H7 (cell line): ENCODE results near the gene CDC42BPA. TPM values are rescaled to one million over a fixed set of nuclear protein-coding genes. Genes with fewer than 3 reads are reported as not detected.
"Not testable (repeated sequence)": the region's sequence is repeated elsewhere in the genome, so short reads cannot be mapped to it uniquely, and the experiment has no call there.

ENCODE experiments used
- DNase-seq: peaks from one replicate; pipeline ENCODE4 v3.0.0; 2012
- H3K27me3 ChIP-seq: 2 replicates; pipeline ENCODE4 v1.6.0; 2011; ENCODE audit warnings: mild to moderate bottlenecking, low read length; ENCODE audit not compliant: control insufficient read depth, insufficient read depth
- H3K36me3 ChIP-seq: replicated peaks from 2 replicates; pipeline ENCODE4 v1.5.1; 2011; ENCODE audit warnings: low read length; ENCODE audit not compliant: control insufficient read depth, insufficient read depth
- H3K4me3 ChIP-seq: 2 replicates; pipeline ENCODE4 v1.5.1; 2011; ENCODE audit warnings: low read depth, mild to moderate bottlenecking, control low read depth, low read length, moderate library complexity; ENCODE audit not compliant: insufficient read depth
- total RNA-seq: library from RNA; depleted of rRNA; stranded (reverse); fragments of >200 nt; shearing (Covaris generic); gene quantifications from 2 replicates; pipeline ENCODE4 v1.2.3, GENCODE V29; 2014

CDC42BPA gene
- total RNA-seq, 1 experiment from 2014 or later: 26.1 TPM

GRCh38 chr1:227002531-227003049 is 315.7 kb downstream of the CDC42BPA start:
- Histone ChIP-seq H3K36me3 (peaks cover 3% of the 10 kb centered on the region), H3K4me3 (no peak overlapping the region), H3K27me3 (no peaks in the 10 kb centered on the region)
- no peak for DNase-seq

GRCh38 chr1:226999579-226999978 is 318.7 kb downstream of the CDC42BPA start:
- H3K27me3 ChIP-seq, DNase-seq, H3K36me3 ChIP-seq, H3K4me3 ChIP-seq: not testable (repeated sequence)

- H3K27me3 ChIP-seq: no peaks in the 10 kb centered on the region
- H3K4me3 ChIP-seq: no peak overlapping the region
- H3K36me3 ChIP-seq: no peaks in the 10 kb centered on the region; the same call in none of the 2 replicates
- DNase-seq: peak; percentile 50
Measured at GRCh38 chr1:226995365-226996332, 322.6 kb downstream of the CDC42BPA start.

GRCh38 chr1:226994586-226995364 is 323.5 kb downstream of the CDC42BPA start:
- no peak overlapping the region for H3K4me3 ChIP-seq
- H3K27me3 ChIP-seq: no peaks in the 10 kb centered on the region
- no peaks in the 10 kb centered on the region; the same call in none of the 2 replicates for H3K36me3 ChIP-seq
- DNase-seq: peak; percentile 32

- no peaks in the 10 kb centered on the region for H3K27me3 ChIP-seq
Measured at GRCh38 chr1:226993814-226994585, 324.3 kb downstream of the CDC42BPA start.

GRCh38 chr1:226991920-226992319 is 326.4 kb downstream of the CDC42BPA start:
- Histone ChIP-seq H3K36me3 (peaks cover 2% of the 10 kb centered on the region), H3K4me3 (no peak overlapping the region), H3K27me3 (no peaks in the 10 kb centered on the region)
- DNase-seq: no peak

More at GRCh38 chr1:226993814-226994585, 324.3 kb downstream of the CDC42BPA start:
- peak; percentile 49 for DNase-seq
- Histone ChIP-seq H3K36me3 (no peaks in the 10 kb centered on the region; the same call in none of the 2 replicates), H3K4me3 (no peak overlapping the region)

GRCh38 chr1:226990133-226990716 is 328.1 kb downstream of the CDC42BPA start:
- peak; percentile 22 for DNase-seq
- Histone ChIP-seq H3K4me3 (no peak overlapping the region), H3K27me3 (no peaks in the 10 kb centered on the region), H3K36me3 (peaks cover 2% of the 10 kb centered on the region)

GRCh38 chr1:226989085-226989920 is 329.0 kb downstream of the CDC42BPA start:
- no peaks in the 10 kb centered on the region for H3K27me3 ChIP-seq
- no peak overlapping the region for H3K4me3 ChIP-seq
- DNase-seq: peak; percentile 12
- H3K36me3 ChIP-seq: peaks cover 2% of the 10 kb centered on the region

GRCh38 chr1:226988334-226988666 is 330.0 kb downstream of the CDC42BPA start:
- Histone ChIP-seq H3K4me3 (no peak overlapping the region), H3K36me3 (peaks cover 2% of the 10 kb centered on the region), H3K27me3 (no peaks in the 10 kb centered on the region)
- peak; percentile 76 for DNase-seq

GRCh38 chr1:226987623-226988333 is 330.5 kb downstream of the CDC42BPA start:
- H3K27me3 ChIP-seq: no peaks in the 10 kb centered on the region
- no peak overlapping the region for H3K4me3 ChIP-seq
- H3K36me3 ChIP-seq: peaks cover 2% of the 10 kb centered on the region
- peak; percentile 35 for DNase-seq

- Histone ChIP-seq H3K4me3 (no peak overlapping the region), H3K27me3 (no peaks in the 10 kb centered on the region), H3K36me3 (peaks cover 2% of the 10 kb centered on the region)
- DNase-seq: peak; percentile 28
Measured at GRCh38 chr1:226987179-226987536, 331.1 kb downstream of the CDC42BPA start.

- H3K27me3 ChIP-seq: no peaks in the 10 kb centered on the region
- peak; percentile 51 for DNase-seq
Measured at GRCh38 chr1:226986496-226987178, 331.7 kb downstream of the CDC42BPA start.

More at GRCh38 chr1:226986496-226987178, 331.7 kb downstream of the CDC42BPA start:
- Histone ChIP-seq H3K4me3 (no peak overlapping the region), H3K36me3 (peaks cover 2% of the 10 kb centered on the region)
